Retinal pigment epithelial cell (primary cell): ENCODE data around the gene MANEA.
A peak's percentile ranks its signal among the peaks of the same experiment; 100 is the strongest.

Experiments
- DNase-seq: peaks from one replicate; pipeline ENCODE4 v3.0.0-alpha.2; 2010; ENCODE audit warnings: low read depth
- H3K4me3 ChIP-seq: 2 replicates; pipeline ENCODE4 v1.5.1; 2011; ENCODE audit warnings: mild to moderate bottlenecking, low read length, control low read depth, moderate library complexity
- CTCF ChIP-seq: conservative IDR thresholded peaks from 2 replicates; pipeline ENCODE4 v1.5.1; 2011; ENCODE audit warnings: low read depth, low read length, control low read depth, inconsistent platforms

MANEA gene

GRCh38 chr6:95577304-95578105, at the start of gene MANEA:
Gene MANEA, plus strand, starts transcription at chr6:95577535. Its CDS starts 8,905 bp downstream, at chr6:95586440.
- peak; percentile 69 for DNase-seq
- no peak for TF ChIP-seq CTCF
- H3K4me3 ChIP-seq, result peak within 1 kb of the TSS; percentile 93

- no peak for TF ChIP-seq CTCF
- DNase-seq, result no peak
- no peak overlapping the region for H3K4me3 ChIP-seq
Observed at GRCh38 chr6:95529762-95530161, 47.6 kb upstream of the MANEA start.

- TF ChIP-seq CTCF, result no peak
- no peak for DNase-seq
- no peak overlapping the region for H3K4me3 ChIP-seq
Observed at GRCh38 chr6:95530176-95530819, 47.0 kb upstream of the MANEA start.

- no peak for DNase-seq
- no peak overlapping the region for H3K4me3 ChIP-seq
- TF ChIP-seq CTCF, result no peak
Observed at GRCh38 chr6:95543798-95544197, 33.5 kb upstream of the MANEA start.

- H3K4me3 ChIP-seq, result no peak overlapping the region
- TF ChIP-seq CTCF, result no peak
- DNase-seq, result no peak
Observed at GRCh38 chr6:95544517-95545225, 32.7 kb upstream of the MANEA start.

GRCh38 chr6:95545226-95545625, 32.1 kb upstream of the MANEA start:
- no peak for DNase-seq
- H3K4me3 ChIP-seq, result no peak overlapping the region
- no peak for TF ChIP-seq CTCF
